GM18951 (cell line): Measurements from ENCODE around the gene MRAS.

Experiments
- POLR2A ChIP-seq: IDR thresholded peaks from 4 replicates; pipeline ENCODE4 v1.6.1; 2011; ENCODE audit warnings: mild to moderate bottlenecking; ENCODE audit not compliant: insufficient read length, insufficient read depth; ENCODE audit errors: extremely low read depth
- in situ Hi-C: fragments of 300-500 bp; cut with MboI; formaldehyde crosslinking; loops from one replicate; pipeline ENCODE4 v1.12.0; 2022; ENCODE audit warnings: low sequenced_read_pairs, mixed read lengths, inconsistent platforms; ENCODE audit not compliant: unreplicated experiment

Gene MRAS

GRCh38 chr3:138378990-138379389 is 30.6 kb downstream of the MRAS start:
- in situ Hi-C loops = no loop called here
- TF ChIP-seq POLR2A = no peak

GRCh38 chr3:138381413-138381901 is 33.1 kb downstream of the MRAS start:
- in situ Hi-C loops = no loop called here
- TF ChIP-seq POLR2A = no peak

GRCh38 chr3:138381950-138382715 is 33.8 kb downstream of the MRAS start:
- in situ Hi-C loops = no loop called here
- TF ChIP-seq POLR2A = no peak

- in situ Hi-C loops = no loop called here
- no peak for TF ChIP-seq POLR2A
These were observed 35.5 kb downstream of the MRAS start for GRCh38 chr3:138383715-138384465.

GRCh38 chr3:138384531-138384930 is 36.2 kb downstream of the MRAS start:
- in situ Hi-C loops = no loop called here
- no peak for TF ChIP-seq POLR2A

- in situ Hi-C loops = no loop called here
- TF ChIP-seq POLR2A = no peak
These were observed 36.6 kb downstream of the MRAS start for GRCh38 chr3:138384976-138385375.

- no peak for TF ChIP-seq POLR2A
- in situ Hi-C loops = no loop called here
These were observed 40.8 kb downstream of the MRAS start for GRCh38 chr3:138389144-138389601.

GRCh38 chr3:138389841-138390581 is 41.6 kb downstream of the MRAS start:
- in situ Hi-C loops = no loop called here

GRCh38 chr3:138390582-138390932 is 42.2 kb downstream of the MRAS start:
- TF ChIP-seq POLR2A = no peak
- in situ Hi-C loops = no loop called here

More at GRCh38 chr3:138389841-138390581, 41.6 kb downstream of the MRAS start:
- no peak for TF ChIP-seq POLR2A

- no peak for TF ChIP-seq POLR2A
- in situ Hi-C loops = no loop called here
These were observed 45.8 kb downstream of the MRAS start for GRCh38 chr3:138394156-138394555.

GRCh38 chr3:138394686-138395085 is 46.3 kb downstream of the MRAS start:
- in situ Hi-C loops = no loop called here
- TF ChIP-seq POLR2A = no peak

- TF ChIP-seq POLR2A = no peak
- in situ Hi-C loops = no loop called here
These were observed 47.7 kb downstream of the MRAS start for GRCh38 chr3:138395865-138396751.
